ENCODE measurements around the gene KRT71.

KRT71 gene

DNA sequence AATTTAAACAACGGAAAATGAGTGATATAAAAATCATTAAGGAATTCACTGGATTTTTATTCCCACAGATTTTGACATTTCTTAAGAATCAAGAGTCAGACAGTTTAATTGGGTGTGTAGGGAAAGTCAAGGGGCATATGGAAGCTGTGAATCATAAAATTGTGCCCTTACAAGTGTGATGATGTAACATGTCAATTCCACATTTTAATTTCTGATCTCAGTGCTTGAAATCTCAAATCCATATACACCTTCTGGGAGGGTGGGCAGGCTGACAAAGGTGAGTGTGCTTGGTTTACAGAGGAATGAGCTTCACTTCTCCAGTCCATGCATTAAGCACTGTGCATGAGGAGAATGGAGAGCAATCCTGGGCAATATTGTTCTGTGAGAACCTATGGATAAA, 58.8 kb downstream of the KRT71 start:
- no peak for DNase-seq

Measured in amniotic stem cell (primary cell).